Fibroblast of skin of scalp (primary cell): Measurements from ENCODE around the gene NAB2.
A peak's percentile ranks its signal among the peaks of the same experiment; 100 is the strongest.
"Not testable (repeated sequence)": the region's sequence is repeated elsewhere in the genome, so short reads cannot be mapped to it uniquely, and the experiment has no call there.

Experiments used
- DNase-seq: peaks from one replicate; pipeline ENCODE4 v3.0.0-alpha.2; 2013

Gene NAB2

GRCh38 chr12:57069523-57069922 is 19.4 kb upstream of the NAB2 start:
- peak; percentile 83 for DNase-seq

GRCh38 chr12:57072661-57073060 is 16.3 kb upstream of the NAB2 start:
- peak; percentile 38 for DNase-seq

GRCh38 chr12:57073566-57074450 is 15.1 kb upstream of the NAB2 start:
- DNase-seq, result not testable (repeated sequence)

GRCh38 chr12:57078519-57079404 is 10.2 kb upstream of the NAB2 start, which contains the start of gene NEMP1:
Gene NEMP1 (minus strand): TSS chr12:57078791. CDS start chr12:57078745, 46 bp downstream.
- DNase-seq, result peak; percentile 100

- no peak for DNase-seq
These were observed 9.1 kb upstream of the NAB2 start for GRCh38 chr12:57079821-57080220.

GRCh38 chr12:57080855-57081254 is 8.1 kb upstream of the NAB2 start:
- DNase-seq, result no peak

GRCh38 chr12:57085999-57086492 is 2.9 kb upstream of the NAB2 start:
- DNase-seq, result peak; percentile 38

GRCh38 chr12:57086493-57087009 is 2.4 kb upstream of the NAB2 start:
- DNase-seq, result peak; percentile 82

- peak; percentile 91 for DNase-seq
These were observed 1.8 kb upstream of the NAB2 start for GRCh38 chr12:57087010-57087690.

GRCh38 chr12:57087691-57088353 is 1.1 kb upstream of the NAB2 start:
- peak; percentile 97 for DNase-seq

- peak; percentile 60 for DNase-seq
These were observed 644 bp downstream of the NAB2 start for GRCh38 chr12:57089271-57090245.

- no peak for DNase-seq
These were observed 1.6 kb downstream of the NAB2 start for GRCh38 chr12:57090490-57090889.

GRCh38 chr12:57090924-57091637 is 2.2 kb downstream of the NAB2 start:
- DNase-seq, result no peak

- no peak for DNase-seq
These were observed 3.0 kb downstream of the NAB2 start for GRCh38 chr12:57091638-57092528.

GRCh38 chr12:57092529-57092862 is 3.6 kb downstream of the NAB2 start:
- no peak for DNase-seq

- no peak for DNase-seq
These were observed 4.0 kb downstream of the NAB2 start for GRCh38 chr12:57092876-57093414.

- peak; percentile 82 for DNase-seq
These were observed 4.7 kb downstream of the NAB2 start for GRCh38 chr12:57093415-57094207.
